ENCODE data around the gene AADACL4.

Gene AADACL4

GRCh38 chr1:12620488-12620865 is 23.4 kb upstream of the AADACL4 start:
- no peaks in the 10 kb centered on the region for H3K9me3 ChIP-seq (ENCODE audit: insufficient read depth, low read length, severe bottlenecking)
- no peak overlapping the region for H2AFZ ChIP-seq (ENCODE audit: low read depth, low read length)
- peaks cover 20% of the 10 kb centered on the region for H3K79me2 ChIP-seq (ENCODE audit: insufficient read depth, low read length)
- peak; percentile 47 for ATAC-seq (ENCODE audit: insufficient read depth, low read depth)
- peak; percentile 73 for DNase-seq
- peak overlapping the region; percentile 63 for H3K27ac ChIP-seq (ENCODE audit: low read length)
- no peaks in the 10 kb centered on the region; the same call in 1 of the 2 replicates for H3K36me3 ChIP-seq (ENCODE audit: insufficient read depth, low read length)
- H3K4me1 ChIP-seq (ENCODE audit: insufficient read depth, low read length) = peaks cover 54% of the 10 kb centered on the region
- 0 out of 2 replicates have a peak, but pooled peaks cover 5% of the 10 kb centered on the region for H4K20me1 ChIP-seq (ENCODE audit: insufficient read depth, low read length)
- no peak overlapping the region for H3K4me3 ChIP-seq (ENCODE audit: low read depth in 1 of 2, low read length in 2 of 2)
- peak overlapping the region; percentile 23 for H3K9ac ChIP-seq (ENCODE audit: low read depth, low read length)
- peak overlapping the region; percentile 68 for H3K4me2 ChIP-seq (ENCODE audit: insufficient read depth, low read length)
- TF ChIP-seq EZH2 (IDR thresholded peaks at IDR 0.05; ENCODE audit: borderline replicate concordance, low read depth, low read length, severe bottlenecking) (no peak), CTCF (IDR thresholded peaks at IDR 0.05; ENCODE audit: borderline replicate concordance, extremely low read depth, low read length, poor library complexity, severe bottlenecking) (no peak)
- H3K27me3 ChIP-seq (ENCODE audit: insufficient read depth, low read length, poor library complexity) = peaks cover 5% of the 10 kb centered on the region

GRCh38 chr1:12620931-12621330 is 23.0 kb upstream of the AADACL4 start:
- Histone ChIP-seq H3K9ac (ENCODE audit: low read depth, low read length) (peak overlapping the region; percentile 23), H3K36me3 (ENCODE audit: insufficient read depth, low read length) (no peaks in the 10 kb centered on the region; the same call in 1 of the 2 replicates), H3K4me1 (ENCODE audit: insufficient read depth, low read length) (peaks cover 50% of the 10 kb centered on the region), H4K20me1 (ENCODE audit: insufficient read depth, low read length) (0 out of 2 replicates have a peak, but pooled peaks cover 3% of the 10 kb centered on the region), H3K4me3 (ENCODE audit: low read depth in 1 of 2, low read length in 2 of 2) (no peak overlapping the region), H3K79me2 (ENCODE audit: insufficient read depth, low read length) (peaks cover 16% of the 10 kb centered on the region), H3K27ac (ENCODE audit: low read length) (peak overlapping the region; percentile 63), H3K9me3 (ENCODE audit: insufficient read depth, low read length, severe bottlenecking) (no peaks in the 10 kb centered on the region), H2AFZ (ENCODE audit: low read depth, low read length) (no peak overlapping the region), H3K4me2 (ENCODE audit: insufficient read depth, low read length) (peak overlapping the region; percentile 68), H3K27me3 (ENCODE audit: insufficient read depth, low read length, poor library complexity) (peaks cover 5% of the 10 kb centered on the region)
- DNase-seq (no peak), ATAC-seq (ENCODE audit: insufficient read depth, low read depth) (no peak)
- TF ChIP-seq EZH2 (IDR thresholded peaks at IDR 0.05; ENCODE audit: borderline replicate concordance, low read depth, low read length, severe bottlenecking) (no peak), CTCF (IDR thresholded peaks at IDR 0.05; ENCODE audit: borderline replicate concordance, extremely low read depth, low read length, poor library complexity, severe bottlenecking) (no peak)

GRCh38 chr1:12621346-12622335 is 22.2 kb upstream of the AADACL4 start:
- Histone ChIP-seq H3K27me3 (ENCODE audit: insufficient read depth, low read length, poor library complexity) (peaks cover 5% of the 10 kb centered on the region), H3K36me3 (ENCODE audit: insufficient read depth, low read length) (no peaks in the 10 kb centered on the region; the same call in 1 of the 2 replicates), H3K9me3 (ENCODE audit: insufficient read depth, low read length, severe bottlenecking) (no peaks in the 10 kb centered on the region), H3K4me3 (ENCODE audit: low read depth in 1 of 2, low read length in 2 of 2) (no peak overlapping the region), H3K9ac (ENCODE audit: low read depth, low read length) (no peak overlapping the region), H3K79me2 (ENCODE audit: insufficient read depth, low read length) (peaks cover 9% of the 10 kb centered on the region), H3K27ac (ENCODE audit: low read length) (peak overlapping the region; percentile 8; the same call in 1 of the 2 replicates), H2AFZ (ENCODE audit: low read depth, low read length) (no peak overlapping the region), H3K4me1 (ENCODE audit: insufficient read depth, low read length) (peaks cover 43% of the 10 kb centered on the region), H3K4me2 (ENCODE audit: insufficient read depth, low read length) (no peak overlapping the region), H4K20me1 (ENCODE audit: insufficient read depth, low read length) (no peaks in the 10 kb centered on the region)
- TF ChIP-seq CTCF (IDR thresholded peaks at IDR 0.05; ENCODE audit: borderline replicate concordance, extremely low read depth, low read length, poor library complexity, severe bottlenecking) (no peak), EZH2 (IDR thresholded peaks at IDR 0.05; ENCODE audit: borderline replicate concordance, low read depth, low read length, severe bottlenecking) (no peak)
- no peak for DNase-seq
- no peak for ATAC-seq (ENCODE audit: insufficient read depth, low read depth)
